OCI-LY3 (cell line): ENCODE measurements around the gene ANKRD44.

Experiments
- H2AFZ ChIP-seq: fragments of 200-600, 300-600 bp; shearing (Covaris generic); 2 replicates; pipeline ENCODE4 v1.6.0; 2014; ENCODE audit warnings: antibody characterized with exemption, low read depth, low read length
- H3K27ac ChIP-seq: fragments of 200-600, 300-600 bp; sonication (generic); 2 replicates; pipeline ENCODE4 v1.5.1; 2014; ENCODE audit warnings: mild to moderate bottlenecking, low read length, moderate library complexity, mixed read lengths
- H3K27me3 ChIP-seq: fragments of 200-600, 300-600 bp; sonication (generic); 2 replicates; pipeline ENCODE4 v1.6.1; 2014; ENCODE audit warnings: low read depth, low read length, mixed read lengths
- H3K36me3 ChIP-seq: fragments of 200-600, 300-600 bp; sonication (generic); replicated peaks from 2 replicates; pipeline ENCODE3; 2014; ENCODE audit warnings: low read depth, low read length, mixed read lengths
- H3K4me1 ChIP-seq: fragments of 300-600, 200-600 bp; sonication (generic); 2 replicates; pipeline ENCODE4 v1.6.1; 2014; ENCODE audit warnings: low read length, mixed read lengths
- H3K4me2 ChIP-seq: fragments of 200-600, 300-600 bp; sonication (generic); 2 replicates; pipeline ENCODE4 v1.6.1; 2014; ENCODE audit warnings: low read length, mixed read lengths
- H3K4me3 ChIP-seq: fragments of 300-600, 200-600 bp; sonication (generic); 2 replicates; pipeline ENCODE4 v1.5.1; 2014; ENCODE audit warnings: antibody characterized with exemption, mild to moderate bottlenecking, low read length, moderate library complexity
- H3K79me2 ChIP-seq: fragments of 300-600, 200-600 bp; shearing (Covaris generic); 2 replicates; pipeline ENCODE4 v1.6.1; 2014; ENCODE audit warnings: mild to moderate bottlenecking, low read length, mixed read lengths
- H3K9ac ChIP-seq: fragments of 300-600, 200-600 bp; shearing (Covaris generic); 2 replicates; pipeline ENCODE4 v1.6.0; 2014; ENCODE audit warnings: mild to moderate bottlenecking, low read length, moderate library complexity
- H3K9me3 ChIP-seq: fragments of 200-600, 300-600 bp; shearing (Covaris generic); 2 replicates; pipeline ENCODE4 v1.6.1; 2014; ENCODE audit warnings: low read length, mixed read lengths; ENCODE audit not compliant: insufficient read depth
- H4K20me1 ChIP-seq: fragments of 200-600, 300-600 bp; sonication (generic); 2 replicates; pipeline ENCODE4 v1.6.1; 2016; ENCODE audit warnings: low read length, mixed read lengths; ENCODE audit not compliant: insufficient read depth
- CTCF ChIP-seq: fragments of 200-600, 300-600 bp; sonication (generic); IDR thresholded peaks from 2 replicates; pipeline ENCODE4 v1.5.1; 2014; ENCODE audit warnings: antibody characterized with exemption, low read length, low read depth
- EZH2phosphoT487 ChIP-seq: fragments of 200-600 bp; shearing (Covaris generic); IDR thresholded peaks from 2 replicates; pipeline ENCODE4 v1.6.1; 2018; ENCODE audit warnings: antibody characterized with exemption, mixed run types, low read depth

The ANKRD44 gene

GRCh38 chr2:196957442-196957841, 353.1 kb downstream of the ANKRD44 start:
- H3K4me2 ChIP-seq, result no peak overlapping the region
- no peak overlapping the region for H3K9ac ChIP-seq

GRCh38 chr2:196956069-196956468, 354.5 kb downstream of the ANKRD44 start:
- no peak overlapping the region for H3K9ac ChIP-seq
- H3K4me3 ChIP-seq, result no peak overlapping the region
- no peak for TF ChIP-seq EZH2phosphoT487
- TF ChIP-seq CTCF, result no peak
- H3K27ac ChIP-seq, result no peak overlapping the region
- no peak overlapping the region for H2AFZ ChIP-seq
- no peaks in the 10 kb centered on the region for H3K36me3 ChIP-seq
- H3K9me3 ChIP-seq, result no peaks in the 10 kb centered on the region
- H3K27me3 ChIP-seq, result no peaks in the 10 kb centered on the region
- no peaks in the 10 kb centered on the region for H4K20me1 ChIP-seq
- no peaks in the 10 kb centered on the region for H3K79me2 ChIP-seq
- peaks cover 4% of the 10 kb centered on the region for H3K4me1 ChIP-seq
- no peak overlapping the region for H3K4me2 ChIP-seq

More at GRCh38 chr2:196957442-196957841, 353.1 kb downstream of the ANKRD44 start:
- no peaks in the 10 kb centered on the region for H3K27me3 ChIP-seq
- no peak overlapping the region for H3K4me3 ChIP-seq
- no peaks in the 10 kb centered on the region for H3K36me3 ChIP-seq
- H2AFZ ChIP-seq, result no peak overlapping the region
- H3K79me2 ChIP-seq, result no peaks in the 10 kb centered on the region
- H3K9me3 ChIP-seq, result no peaks in the 10 kb centered on the region
- no peaks in the 10 kb centered on the region for H4K20me1 ChIP-seq
- TF ChIP-seq CTCF (no peak), EZH2phosphoT487 (no peak)
- no peak overlapping the region for H3K27ac ChIP-seq
- H3K4me1 ChIP-seq, result no peaks in the 10 kb centered on the region

GRCh38 chr2:196955036-196955435, 355.5 kb downstream of the ANKRD44 start:
- H3K27me3 ChIP-seq, result no peaks in the 10 kb centered on the region
- no peaks in the 10 kb centered on the region for H3K79me2 ChIP-seq
- no peaks in the 10 kb centered on the region for H4K20me1 ChIP-seq
- no peak overlapping the region for H3K4me2 ChIP-seq
- no peak overlapping the region for H3K27ac ChIP-seq
- no peaks in the 10 kb centered on the region for H3K9me3 ChIP-seq
- H3K4me1 ChIP-seq, result peaks cover 11% of the 10 kb centered on the region
- TF ChIP-seq EZH2phosphoT487 (no peak), CTCF (no peak)
- H3K4me3 ChIP-seq, result no peak overlapping the region
- no peak overlapping the region for H2AFZ ChIP-seq
- H3K9ac ChIP-seq, result no peak overlapping the region
- no peaks in the 10 kb centered on the region for H3K36me3 ChIP-seq

- no peak overlapping the region for H3K4me3 ChIP-seq
- no peak overlapping the region for H2AFZ ChIP-seq
- no peak overlapping the region for H3K4me2 ChIP-seq
- H3K9me3 ChIP-seq, result no peaks in the 10 kb centered on the region
- H4K20me1 ChIP-seq, result no peaks in the 10 kb centered on the region
- peaks cover 11% of the 10 kb centered on the region for H3K4me1 ChIP-seq
- TF ChIP-seq EZH2phosphoT487 (no peak), CTCF (no peak)
- no peaks in the 10 kb centered on the region for H3K79me2 ChIP-seq
- H3K9ac ChIP-seq, result no peak overlapping the region
- no peak overlapping the region for H3K27ac ChIP-seq
- H3K27me3 ChIP-seq, result no peaks in the 10 kb centered on the region
- H3K36me3 ChIP-seq, result no peaks in the 10 kb centered on the region
Measured at GRCh38 chr2:196954001-196954400, 356.6 kb downstream of the ANKRD44 start.
